Upper lobe of right lung (tissue), 1 donor: ENCODE results near the gene WNT7A. TPM values are rescaled to one million over a fixed set of nuclear protein-coding genes. Genes with fewer than 3 reads are reported as not detected.

Source experiments
- ATAC-seq: fragments of 200-7000 bp; cut with Tn5 transposase; one replicate; pipeline ENCODE4 v1.9.1; 2020; ENCODE audit warnings: mild to moderate bottlenecking, moderate library complexity
- DNase-seq: peaks from one replicate; pipeline ENCODE4 v3.0.0-alpha.2; 2020
- H3K27ac ChIP-seq: fragments of 200-600 bp; one replicate; pipeline ENCODE4 v1.8.0; 2022
- H3K27me3 ChIP-seq: fragments of 200-600 bp; one replicate; pipeline ENCODE4 v1.8.0; 2022; ENCODE audit warnings: mild to moderate bottlenecking
- H3K36me3 ChIP-seq: fragments of 200-600 bp; one replicate; pipeline ENCODE4 v1.8.0; 2022
- H3K4me1 ChIP-seq: fragments of 200-600 bp; one replicate; pipeline ENCODE4 v1.8.0; 2022
- H3K4me3 ChIP-seq: fragments of 200-600 bp; one replicate; pipeline ENCODE4 v1.8.0; 2022; ENCODE audit warnings: mild to moderate bottlenecking
- H3K9me3 ChIP-seq: fragments of 200-600 bp; one replicate; pipeline ENCODE4 v1.8.0; 2022
- CTCF ChIP-seq: fragments of 200-600 bp; IDR thresholded peaks from one replicate; pipeline ENCODE4 v1.8.0; 2022; ENCODE audit warnings: antibody characterized with exemption
- intact Hi-C: fragments of 100-400 bp; cut with DNase I; formaldehyde crosslinking; loops from one replicate; pipeline ENCODE4 v1.11.0; 2022
- total RNA-seq: library from RNA; stranded (reverse); fragmentation: NEBNext Ultra II Directional; extraction: Animal tissue kit (Norgen Biotek cat#: 25700); gene quantifications from one replicate; pipeline ENCODE4 v1.2.1, GENCODE V29; 2021
- donor health status: DM: no; HTN: yes; CAD: no; lungs with severe emphysema.

WNT7A gene
- total RNA-seq, 1 donor from 2014 or later: 6.6 TPM

DNA sequence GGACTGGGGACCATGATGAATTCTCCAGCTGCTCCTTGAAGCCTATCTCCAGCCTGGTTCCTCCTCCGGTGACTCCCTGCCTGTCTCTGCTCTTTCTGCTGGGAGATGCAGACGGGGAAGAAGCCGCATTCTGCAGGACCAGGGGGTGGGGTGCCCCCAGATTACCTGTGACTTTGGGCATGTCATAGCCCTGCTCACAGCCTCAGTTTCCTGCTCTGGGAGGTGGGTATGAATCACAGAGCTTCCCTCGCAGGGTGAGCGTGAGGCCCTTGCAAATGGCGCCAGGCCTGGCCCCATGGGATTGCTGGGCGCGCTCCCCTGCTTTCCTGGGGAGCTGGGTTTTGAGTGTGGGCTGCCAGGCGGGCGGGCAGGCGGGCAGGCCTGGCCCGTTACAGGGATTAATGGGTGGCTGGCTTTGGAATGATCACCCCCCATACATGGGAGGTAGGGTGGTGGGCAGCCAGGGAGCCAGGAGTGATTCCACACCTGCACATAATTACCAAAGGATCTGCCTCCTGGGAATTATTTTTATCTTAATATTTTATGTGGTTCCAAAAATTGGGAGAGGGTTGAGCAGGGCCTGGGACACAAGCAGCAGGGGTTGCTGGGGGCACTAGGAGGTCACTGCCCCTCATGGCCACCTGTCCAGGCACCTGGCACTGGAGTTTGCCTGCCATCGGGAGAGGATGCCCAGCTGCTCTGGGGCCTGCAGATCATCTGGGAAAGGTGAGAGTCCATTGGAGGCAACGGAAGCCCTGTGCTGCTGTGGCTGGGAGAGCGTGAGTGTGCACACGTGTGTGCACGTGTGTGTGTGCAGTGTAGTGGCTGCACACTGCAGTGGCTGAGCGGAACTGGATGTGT lies 106.8 kb downstream of the WNT7A start:
- no peaks in the 10 kb centered on the region for H3K4me1 ChIP-seq
- H3K4me3 ChIP-seq: no peak overlapping the region
- H3K27ac ChIP-seq: no peak overlapping the region
- H3K27me3 ChIP-seq: no peaks in the 10 kb centered on the region
- no peak for TF ChIP-seq CTCF
- no peaks in the 10 kb centered on the region for H3K36me3 ChIP-seq
- DNase-seq (no peak), ATAC-seq (no peak)
- no peaks in the 10 kb centered on the region for H3K9me3 ChIP-seq
- intact Hi-C loops: no loop called here

DNA sequence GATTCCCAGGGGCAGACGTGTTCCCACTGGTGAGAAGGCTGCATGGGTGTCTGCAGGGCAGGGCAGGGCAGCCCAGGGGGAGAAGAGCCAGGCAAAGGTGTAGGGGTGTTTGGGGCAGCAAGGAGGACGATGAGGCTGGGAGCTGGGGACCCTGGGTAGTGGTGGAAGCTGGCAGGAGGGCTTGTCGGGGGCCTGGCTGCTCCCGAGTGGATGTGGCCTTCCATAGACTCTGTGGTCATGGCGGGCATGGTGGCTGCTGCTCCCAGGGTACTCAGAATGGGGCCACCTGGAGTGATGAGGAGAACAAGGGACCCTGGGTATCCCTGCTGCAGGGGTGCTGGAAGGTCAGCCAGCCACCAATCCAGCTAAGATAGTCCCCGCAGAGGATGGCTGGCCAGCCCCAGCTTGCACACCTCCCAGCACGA lies 107.5 kb downstream of the WNT7A start:
- Histone ChIP-seq H3K27me3 (no peaks in the 10 kb centered on the region), H3K4me1 (no peaks in the 10 kb centered on the region), H3K36me3 (no peaks in the 10 kb centered on the region), H3K9me3 (no peaks in the 10 kb centered on the region), H3K27ac (no peak overlapping the region), H3K4me3 (no peak overlapping the region)
- DNase-seq (no peak), ATAC-seq (no peak)
- intact Hi-C loops: no loop called here
- no peak for TF ChIP-seq CTCF

GRCh38 chr3:13771496-13771895 lies 108.4 kb downstream of the WNT7A start:
- no peaks in the 10 kb centered on the region for H3K36me3 ChIP-seq
- DNase-seq (no peak), ATAC-seq (no peak)
- H3K27ac ChIP-seq: no peak overlapping the region
- no peak for TF ChIP-seq CTCF
- intact Hi-C loops: no loop called here
- no peak overlapping the region for H3K4me3 ChIP-seq
- H3K9me3 ChIP-seq: no peaks in the 10 kb centered on the region
- no peaks in the 10 kb centered on the region for H3K27me3 ChIP-seq
- no peaks in the 10 kb centered on the region for H3K4me1 ChIP-seq

DNA sequence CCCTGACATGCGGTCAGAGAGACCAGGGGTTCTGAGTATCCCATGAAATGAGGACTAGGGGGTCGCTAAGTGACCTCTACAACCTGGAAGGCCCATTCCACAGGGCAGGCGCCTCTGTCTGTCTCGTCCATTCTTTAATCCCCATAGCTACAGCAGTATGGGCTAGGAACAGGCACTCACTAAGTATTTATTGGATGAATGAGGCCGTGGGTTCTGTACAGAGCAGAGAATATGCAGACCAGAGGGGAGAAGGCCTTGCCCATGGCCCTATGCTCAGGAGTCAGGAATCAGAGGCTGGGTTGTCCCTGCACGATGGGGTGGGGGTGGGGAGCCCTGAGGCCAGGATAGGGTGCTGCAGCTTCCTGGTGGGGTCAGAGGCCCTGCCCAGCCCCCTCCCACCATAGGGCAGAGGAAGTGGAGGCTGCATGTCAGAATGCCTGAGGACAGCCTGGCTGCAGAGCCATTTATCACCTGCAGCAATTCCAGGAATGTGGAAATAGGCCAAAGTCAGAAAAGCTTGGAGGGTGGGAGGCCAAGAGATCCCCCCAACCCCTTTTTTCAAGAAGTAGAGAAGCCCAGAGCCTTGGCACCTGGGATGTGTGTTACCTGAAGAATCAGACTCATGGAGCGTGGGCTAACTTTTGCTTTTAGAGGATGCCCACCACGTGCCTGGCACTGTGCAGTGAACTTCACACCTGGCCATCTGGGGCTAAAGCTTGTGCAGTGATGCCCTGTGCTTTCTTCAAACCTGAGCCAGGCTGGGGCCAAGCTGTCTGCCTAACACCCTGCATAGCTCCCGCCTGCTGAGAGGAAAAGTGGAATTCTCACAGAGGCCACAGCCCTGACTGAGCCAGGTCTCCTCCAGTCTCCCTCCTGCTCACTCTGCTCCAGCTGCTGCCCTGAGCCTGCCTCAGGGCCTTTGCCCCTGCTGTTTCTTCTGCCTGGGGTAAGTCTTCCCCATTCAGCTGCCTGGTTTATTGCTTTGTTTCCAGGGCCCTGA lies 109.4 kb downstream of the WNT7A start:
- DNase-seq (no peak), ATAC-seq (no peak)
- Histone ChIP-seq H3K27me3 (no peaks in the 10 kb centered on the region), H3K27ac (no peak overlapping the region), H3K36me3 (no peaks in the 10 kb centered on the region), H3K4me3 (no peak overlapping the region), H3K4me1 (no peaks in the 10 kb centered on the region), H3K9me3 (no peaks in the 10 kb centered on the region)
- intact Hi-C loops: no loop called here
- TF ChIP-seq CTCF: no peak

- Histone ChIP-seq H3K4me1 (no peaks in the 10 kb centered on the region), H3K27me3 (no peaks in the 10 kb centered on the region), H3K9me3 (no peaks in the 10 kb centered on the region), H3K36me3 (no peaks in the 10 kb centered on the region), H3K4me3 (no peak overlapping the region), H3K27ac (no peak overlapping the region)
- no peak for ATAC-seq
- TF ChIP-seq CTCF: no peak
- no peak for DNase-seq
- intact Hi-C loops: no loop called here
Observed at GRCh38 chr3:13769422-13769821, 110.4 kb downstream of the WNT7A start.
